Fibroblast of pulmonary artery (primary cell): ENCODE results near the gene FAM219A.
A peak's percentile ranks its signal among the peaks of the same experiment; 100 is the strongest.

Source experiments
- DNase-seq: peaks from one replicate; pipeline ENCODE4 v3.0.0-alpha.2; 2010; ENCODE audit warnings: low read depth
- H3K4me3 ChIP-seq: replicated peaks from 2 replicates; pipeline ENCODE4 v1.5.1; 2011; ENCODE audit warnings: low read depth, mild to moderate bottlenecking, control low read depth, low read length, moderate library complexity
- CTCF ChIP-seq: IDR thresholded peaks from 2 replicates; pipeline ENCODE4 v1.5.1; 2011; ENCODE audit warnings: mild to moderate bottlenecking, control low read depth, low read length, inconsistent platforms; ENCODE audit errors: missing control alignments

The FAM219A gene

GRCh38 chr9:34458013-34458958 lies at the start of gene FAM219A, which contains the start of gene DNAI1:
TSS of gene FAM219A (minus strand) at chr9:34458570. CDS start at chr9:34458263, 307 bp downstream.
TSS of gene DNAI1 (plus strand) at chr9:34458805. CDS start at chr9:34459006, 201 bp downstream.
- TF ChIP-seq CTCF = no peak
- peak within 1 kb of the TSS; percentile 87 for H3K4me3 ChIP-seq
- DNase-seq = peak; percentile 98

GRCh38 chr9:34507966-34508365 lies 49.6 kb upstream of the FAM219A start:
- no peak for TF ChIP-seq CTCF
- DNase-seq = no peak
- H3K4me3 ChIP-seq = no peak overlapping the region

GRCh38 chr9:34507556-34507955 lies 49.2 kb upstream of the FAM219A start:
- TF ChIP-seq CTCF = no peak
- H3K4me3 ChIP-seq = no peak overlapping the region
- no peak for DNase-seq

GRCh38 chr9:34506623-34507022 lies 48.3 kb upstream of the FAM219A start:
- no peak overlapping the region for H3K4me3 ChIP-seq
- no peak for DNase-seq
- no peak for TF ChIP-seq CTCF

- TF ChIP-seq CTCF = no peak
- DNase-seq = no peak
- no peak overlapping the region for H3K4me3 ChIP-seq
Observed at GRCh38 chr9:34505370-34506120, 47.2 kb upstream of the FAM219A start.

GRCh38 chr9:34503406-34503805 lies 45.0 kb upstream of the FAM219A start:
- H3K4me3 ChIP-seq = no peak overlapping the region
- TF ChIP-seq CTCF = no peak
- no peak for DNase-seq
